ENCODE data around the gene MIF4GD.
A peak's percentile ranks its signal among the peaks of the same experiment; 100 is the strongest.

Gene MIF4GD

GRCh38 chr17:75315541-75316243, 44.7 kb upstream of the MIF4GD start:
- H3K27me3 ChIP-seq (replicated peaks in 2 of 5; ENCODE audit: control insufficient read depth in 4 of 5, insufficient read depth in 5 of 5, low read length in 4 of 5) = no peaks in the 10 kb centered on the region
- POLR2A ChIA-PET = interaction anchor here (0.6 kb wide), 1 partner anchor 42 kb away, joined by 3 read pairs; no protein-coding TSS in a partner anchor
- WGBS (ENCODE audit: insufficient coverage) = 89% methylated on average over 15 of the region's 19 CpGs
- CTCF ChIA-PET = interaction anchor here (0.5 to 1.4 kb wide), 4 partner anchors 10 to 212 kb away, joined by 3 to 4 read pairs (median 3); no protein-coding TSS in a partner anchor
- H3K27ac ChIP-seq (ENCODE audit: insufficient read depth in 1 of 2, low read depth in 1 of 2, low read length in 2 of 2, poor library complexity in 1 of 2, severe bottlenecking in 2 of 2) = no peak overlapping the region
- peaks cover 0 to 46% (median 14%) of the 10 kb centered on the region in 4 experiments for H3K4me1 ChIP-seq (ENCODE audit: control extremely low read depth in 1 of 4, control insufficient read depth in 4 of 4, insufficient read depth in 4 of 4, low read length in 3 of 4)
- H3K36me3 ChIP-seq (ENCODE audit: control insufficient read depth in 4 of 4, insufficient read depth in 4 of 4, low read length in 3 of 4) = peaks cover 6 to 33% (median 29%) of the 10 kb centered on the region in 4 experiments
- no peak for DNase-seq
- H3K9me3 ChIP-seq (ENCODE audit: control extremely low read depth in 1 of 5, control insufficient read depth in 4 of 5, insufficient read depth in 2 of 5, low read depth in 1 of 5, low read length in 4 of 5) = no peaks in the 10 kb centered on the region
- no peak overlapping the region for H3K4me3 ChIP-seq (ENCODE audit: control insufficient read depth in 1 of 7, extremely low read depth in 1 of 7, insufficient read depth in 4 of 7, low read depth in 2 of 7, low read length in 6 of 7)

GRCh38 chr17:75313941-75314551, 43.0 kb upstream of the MIF4GD start:
- no peak overlapping the region for H3K27ac ChIP-seq (ENCODE audit: insufficient read depth in 1 of 2, low read depth in 1 of 2, low read length in 2 of 2, poor library complexity in 1 of 2, severe bottlenecking in 2 of 2)
- CTCF ChIA-PET = interaction anchor here (3.1 kb wide), 1 partner anchor 8 kb away, joined by 19 read pairs; no protein-coding TSS in a partner anchor
- POLR2A ChIA-PET = interaction anchor here (0.5 kb wide), 1 partner anchor 189 kb away, joined by 4 read pairs; no protein-coding TSS in a partner anchor
- no peaks in the 10 kb centered on the region for H3K9me3 ChIP-seq (ENCODE audit: control extremely low read depth in 1 of 5, control insufficient read depth in 4 of 5, insufficient read depth in 2 of 5, low read depth in 1 of 5, low read length in 4 of 5)
- H3K4me3 ChIP-seq (ENCODE audit: control insufficient read depth in 1 of 7, extremely low read depth in 1 of 7, insufficient read depth in 4 of 7, low read depth in 2 of 7, low read length in 6 of 7) = no peak overlapping the region
- no peak for DNase-seq
- H3K36me3 ChIP-seq (ENCODE audit: control insufficient read depth in 4 of 4, insufficient read depth in 4 of 4, low read length in 3 of 4) = peaks cover 4 to 20% (median 16%) of the 10 kb centered on the region in 4 experiments
- H3K27me3 ChIP-seq (replicated peaks in 2 of 5; ENCODE audit: control insufficient read depth in 4 of 5, insufficient read depth in 5 of 5, low read length in 4 of 5) = no peaks in the 10 kb centered on the region
- WGBS (ENCODE audit: insufficient coverage) = 94% methylated on average over 10 of the region's 14 CpGs
- peaks cover 0 to 62% (median 27%) of the 10 kb centered on the region in 4 experiments for H3K4me1 ChIP-seq (ENCODE audit: control extremely low read depth in 1 of 4, control insufficient read depth in 4 of 4, insufficient read depth in 4 of 4, low read length in 3 of 4)

DNA sequence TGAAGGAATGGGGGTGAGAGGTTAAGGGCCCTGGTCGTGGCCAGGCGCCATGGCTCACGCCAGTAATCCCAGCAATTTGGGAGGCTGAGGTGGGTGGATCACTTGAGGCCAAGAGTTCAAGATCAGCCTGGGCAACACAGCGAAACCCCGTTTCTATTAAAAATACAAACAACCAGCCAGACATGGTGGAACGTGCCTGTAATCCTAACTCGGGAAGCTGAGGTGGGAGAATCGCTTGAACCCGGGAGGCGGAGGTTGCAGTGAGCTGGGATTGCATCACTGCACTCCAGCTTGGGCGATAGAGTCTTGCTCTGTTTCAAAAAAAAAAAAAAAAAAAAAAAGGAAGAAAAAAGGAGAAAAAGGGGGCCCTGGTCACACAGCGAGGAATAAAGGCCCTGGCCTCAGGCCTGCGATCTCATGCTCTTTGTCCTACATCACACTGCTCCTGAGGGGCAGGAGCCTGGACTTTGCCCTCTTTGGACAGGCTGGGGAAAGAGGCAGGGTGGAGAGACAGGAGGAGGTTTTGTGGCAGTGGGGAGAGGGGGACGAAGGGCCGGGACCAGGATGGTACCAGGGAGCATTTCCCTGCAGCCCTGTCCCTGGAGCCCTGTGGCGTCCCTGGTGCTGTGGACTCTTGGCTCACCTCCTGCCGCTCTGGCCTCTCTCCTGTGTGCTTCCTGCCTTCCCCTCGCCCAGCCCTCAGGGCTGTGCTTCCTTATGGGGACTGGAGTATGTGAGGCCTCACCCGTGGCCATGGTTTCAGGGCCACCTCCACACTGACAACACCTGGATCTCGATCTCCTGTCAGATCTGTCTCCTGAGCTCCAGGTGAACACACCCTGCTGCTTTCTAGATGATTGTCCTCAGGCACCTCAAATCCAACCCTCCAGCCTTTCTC, 38.0 kb upstream of the MIF4GD start:
- ChIA-PET POLR2A (interaction anchor here (0.8 kb wide), 1 partner anchor 38 kb away, joined by 3 read pairs; the partner anchor contains the start of gene MIF4GD), CTCF (interaction anchor here (0.9 to 2.5 kb wide), 3 partner anchors 10 to 17 kb away, joined by 3 to 10 read pairs (median 3); no protein-coding TSS in a partner anchor)
- no peaks in the 10 kb centered on the region for H3K27me3 ChIP-seq (replicated peaks in 2 of 5; ENCODE audit: control insufficient read depth in 4 of 5, insufficient read depth in 5 of 5, low read length in 4 of 5)
- H3K4me3 ChIP-seq (ENCODE audit: control insufficient read depth in 1 of 7, extremely low read depth in 1 of 7, insufficient read depth in 4 of 7, low read depth in 2 of 7, low read length in 6 of 7) = no peak overlapping the region
- peak overlapping the region in 1 of 2 experiments; percentile 52 for H3K27ac ChIP-seq (ENCODE audit: insufficient read depth in 1 of 2, low read depth in 1 of 2, low read length in 2 of 2, poor library complexity in 1 of 2, severe bottlenecking in 2 of 2)
- H3K36me3 ChIP-seq (ENCODE audit: control insufficient read depth in 4 of 4, insufficient read depth in 4 of 4, low read length in 3 of 4) = no peaks in the 10 kb centered on the region
- peaks cover 0 to 51% (median 30%) of the 10 kb centered on the region in 4 experiments for H3K4me1 ChIP-seq (ENCODE audit: control extremely low read depth in 1 of 4, control insufficient read depth in 4 of 4, insufficient read depth in 4 of 4, low read length in 3 of 4)
- no peak for DNase-seq
- H3K9me3 ChIP-seq (ENCODE audit: control extremely low read depth in 1 of 5, control insufficient read depth in 4 of 5, insufficient read depth in 2 of 5, low read depth in 1 of 5, low read length in 4 of 5) = no peaks in the 10 kb centered on the region
- WGBS (ENCODE audit: insufficient coverage) = 63% methylated on average over 10 of the region's 20 CpGs

DNA sequence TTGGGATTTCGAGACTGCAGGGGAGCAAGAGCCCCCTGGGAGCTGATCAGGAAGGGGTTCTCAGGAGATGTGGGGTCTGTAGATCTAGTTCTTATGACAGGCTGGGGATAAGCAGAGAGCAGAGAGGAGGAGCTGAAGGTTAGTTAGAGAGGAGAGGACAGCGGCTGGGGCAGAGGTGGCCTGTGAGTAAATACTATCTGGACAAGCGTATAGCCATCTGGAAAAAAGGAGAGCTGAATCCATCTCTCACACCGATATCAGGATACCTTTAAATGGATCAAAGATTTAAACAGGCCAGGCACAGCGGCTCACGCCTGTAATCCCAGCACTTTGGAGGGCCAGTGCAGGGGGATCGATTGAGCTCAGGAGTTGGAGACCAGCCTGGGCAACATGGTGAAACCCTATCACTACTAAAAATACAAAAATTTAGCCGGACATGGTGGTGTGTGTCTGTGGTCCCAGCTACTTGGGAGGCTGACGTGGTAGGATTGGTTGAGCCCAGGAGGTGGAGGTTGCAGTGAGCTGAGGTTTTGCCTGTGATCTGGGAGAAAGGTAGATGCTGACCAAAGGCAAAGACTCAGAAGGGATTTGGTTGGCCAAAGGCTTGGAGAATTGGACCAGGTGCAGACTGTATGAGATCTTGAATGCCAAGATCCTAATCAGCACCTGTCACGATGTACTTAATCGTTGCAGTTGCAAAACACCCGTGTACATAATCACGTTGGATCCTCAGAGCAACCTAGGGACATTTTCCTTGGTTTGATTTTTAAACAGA, 37.1 kb upstream of the MIF4GD start:
- CTCF ChIA-PET = interaction anchor here (0.9 to 2.5 kb wide), 4 partner anchors 9 to 18 kb away, joined by 3 to 10 read pairs (median 4); no protein-coding TSS in a partner anchor

DNA sequence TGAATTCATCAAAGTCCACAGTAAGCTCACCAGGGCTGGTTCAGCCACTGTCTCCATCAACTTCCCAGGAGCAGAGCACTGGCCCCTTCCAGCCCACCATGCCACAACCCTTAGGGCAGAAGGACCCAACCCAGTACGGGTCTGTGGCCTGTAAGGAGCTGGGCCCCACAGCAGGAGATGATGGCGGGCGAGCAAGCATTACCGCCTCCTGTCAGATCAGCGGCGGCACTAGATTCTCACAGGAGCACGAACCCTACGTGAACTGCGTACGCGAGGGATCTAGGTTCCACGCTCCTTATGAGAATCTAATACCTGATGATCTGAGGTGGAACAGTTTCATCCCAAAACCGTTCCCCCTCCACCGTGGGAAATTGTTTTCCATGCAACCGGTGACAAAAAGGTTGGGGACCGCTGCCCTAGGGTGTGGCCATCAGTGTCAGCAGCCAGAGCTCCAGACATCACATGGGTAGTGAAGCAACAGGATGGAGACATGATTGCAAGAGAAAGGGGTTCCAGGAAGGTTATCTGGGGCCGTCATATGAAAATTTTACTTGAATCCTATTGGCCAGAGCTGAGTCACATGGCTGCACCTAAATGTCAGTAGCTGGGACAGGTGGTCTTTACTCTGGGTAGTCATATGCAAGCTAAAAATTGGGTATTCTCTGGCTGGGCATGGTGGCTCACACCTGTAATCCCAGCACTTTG, 30.6 kb upstream of the MIF4GD start:
- WGBS (ENCODE audit: insufficient coverage) = 90% methylated on average over 17 of the region's 17 CpGs
- DNase-seq = no peak
- H3K9me3 ChIP-seq (ENCODE audit: control extremely low read depth in 1 of 5, control insufficient read depth in 4 of 5, insufficient read depth in 2 of 5, low read depth in 1 of 5, low read length in 4 of 5) = no peaks in the 10 kb centered on the region
- no peaks in the 10 kb centered on the region for H3K36me3 ChIP-seq (ENCODE audit: control insufficient read depth in 4 of 4, insufficient read depth in 4 of 4, low read length in 3 of 4)
- H3K4me3 ChIP-seq (ENCODE audit: control insufficient read depth in 1 of 7, extremely low read depth in 1 of 7, insufficient read depth in 4 of 7, low read depth in 2 of 7, low read length in 6 of 7) = no peak overlapping the region
- peaks cover 2 to 27% (median 11%) of the 10 kb centered on the region in 4 experiments for H3K4me1 ChIP-seq (ENCODE audit: control extremely low read depth in 1 of 4, control insufficient read depth in 4 of 4, insufficient read depth in 4 of 4, low read length in 3 of 4)
- no peaks in the 10 kb centered on the region for H3K27me3 ChIP-seq (replicated peaks in 2 of 5; ENCODE audit: control insufficient read depth in 4 of 5, insufficient read depth in 5 of 5, low read length in 4 of 5)
- CTCF ChIA-PET = interaction anchor here (1.3 kb wide), 2 partner anchors 16 to 31 kb away, joined by 5 to 8 read pairs; partner anchors contain the start of gene MIF4GD
- POLR2A ChIA-PET = no interaction called here
- H3K27ac ChIP-seq (ENCODE audit: insufficient read depth in 1 of 2, low read depth in 1 of 2, low read length in 2 of 2, poor library complexity in 1 of 2, severe bottlenecking in 2 of 2) = no peak overlapping the region

More for the DNA sequence above, 37.1 kb upstream of the MIF4GD start:
- POLR2A ChIA-PET = interaction anchor here (0.6 to 0.9 kb wide), 2 partner anchors 14 to 19 kb away, joined by 3 read pairs; partner anchors contain the start of gene SLC25A19
- no peaks in the 10 kb centered on the region for H3K36me3 ChIP-seq (ENCODE audit: control insufficient read depth in 4 of 4, insufficient read depth in 4 of 4, low read length in 3 of 4)
- H3K9me3 ChIP-seq (ENCODE audit: control extremely low read depth in 1 of 5, control insufficient read depth in 4 of 5, insufficient read depth in 2 of 5, low read depth in 1 of 5, low read length in 4 of 5) = no peaks in the 10 kb centered on the region
- H3K27me3 ChIP-seq (replicated peaks in 2 of 5; ENCODE audit: control insufficient read depth in 4 of 5, insufficient read depth in 5 of 5, low read length in 4 of 5) = no peaks in the 10 kb centered on the region
- no peak overlapping the region for H3K4me3 ChIP-seq (ENCODE audit: control insufficient read depth in 1 of 7, extremely low read depth in 1 of 7, insufficient read depth in 4 of 7, low read depth in 2 of 7, low read length in 6 of 7)
- no peak overlapping the region for H3K27ac ChIP-seq (ENCODE audit: insufficient read depth in 1 of 2, low read depth in 1 of 2, low read length in 2 of 2, poor library complexity in 1 of 2, severe bottlenecking in 2 of 2)
- H3K4me1 ChIP-seq (ENCODE audit: control extremely low read depth in 1 of 4, control insufficient read depth in 4 of 4, insufficient read depth in 4 of 4, low read length in 3 of 4) = peaks cover 0 to 44% (median 30%) of the 10 kb centered on the region in 4 experiments
- DNase-seq = no peak
- WGBS (ENCODE audit: insufficient coverage) = 93% methylated on average over 9 of the region's 13 CpGs

DNA sequence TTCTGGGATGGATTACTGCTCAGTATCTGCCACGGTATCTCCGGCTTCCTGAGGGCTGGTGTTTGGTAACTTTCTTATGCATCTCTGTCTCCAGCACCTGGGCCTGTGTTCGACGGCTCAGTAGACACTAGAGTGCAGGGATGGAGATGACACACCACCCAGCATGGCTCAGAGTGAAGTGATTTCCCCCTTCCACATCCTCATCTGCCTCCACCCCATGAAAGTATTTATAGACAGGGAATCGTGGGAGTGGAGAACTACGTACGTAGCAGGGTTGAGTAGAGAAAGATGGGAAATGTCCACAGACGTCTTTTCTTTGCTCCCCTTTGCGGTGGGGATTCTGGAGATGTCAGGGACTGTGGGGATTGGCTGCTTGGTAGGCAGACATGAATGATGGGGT, 30.0 kb upstream of the MIF4GD start:
- POLR2A ChIA-PET = no interaction called here
- Histone ChIP-seq H3K4me3 (ENCODE audit: control insufficient read depth in 1 of 7, extremely low read depth in 1 of 7, insufficient read depth in 4 of 7, low read depth in 2 of 7, low read length in 6 of 7) (no peak overlapping the region), H3K27ac (ENCODE audit: insufficient read depth in 1 of 2, low read depth in 1 of 2, low read length in 2 of 2, poor library complexity in 1 of 2, severe bottlenecking in 2 of 2) (no peak overlapping the region), H3K36me3 (ENCODE audit: control insufficient read depth in 4 of 4, insufficient read depth in 4 of 4, low read length in 3 of 4) (no peaks in the 10 kb centered on the region), H3K4me1 (ENCODE audit: control extremely low read depth in 1 of 4, control insufficient read depth in 4 of 4, insufficient read depth in 4 of 4, low read length in 3 of 4) (peaks cover 5 to 30% (median 13%) of the 10 kb centered on the region in 4 experiments), H3K9me3 (ENCODE audit: control extremely low read depth in 1 of 5, control insufficient read depth in 4 of 5, insufficient read depth in 2 of 5, low read depth in 1 of 5, low read length in 4 of 5) (no peaks in the 10 kb centered on the region), H3K27me3 (replicated peaks in 2 of 5; ENCODE audit: control insufficient read depth in 4 of 5, insufficient read depth in 5 of 5, low read length in 4 of 5) (no peaks in the 10 kb centered on the region)
- 93% methylated on average over 8 of the region's 9 CpGs for WGBS (ENCODE audit: insufficient coverage)
- CTCF ChIA-PET = interaction anchor here (1.3 kb wide), 1 partner anchor 31 kb away, joined by 5 read pairs; the partner anchor contains the start of gene MIF4GD
- no peak for DNase-seq

All from common myeloid progenitor, CD34-positive (primary cell).